Measurements from ENCODE around the gene TTC8. TPM values are rescaled to one million over a fixed set of nuclear protein-coding genes. Genes with fewer than 3 reads are reported as not detected.
A peak's percentile ranks its signal among the peaks of the same experiment; 100 is the strongest.
"Not testable (repeated sequence)": the region's sequence is repeated elsewhere in the genome, so short reads cannot be mapped to it uniquely, and the experiment has no call there.

The TTC8 gene
- total RNA-seq, 1 donor from 2014 or later = 55.8 TPM

DNA sequence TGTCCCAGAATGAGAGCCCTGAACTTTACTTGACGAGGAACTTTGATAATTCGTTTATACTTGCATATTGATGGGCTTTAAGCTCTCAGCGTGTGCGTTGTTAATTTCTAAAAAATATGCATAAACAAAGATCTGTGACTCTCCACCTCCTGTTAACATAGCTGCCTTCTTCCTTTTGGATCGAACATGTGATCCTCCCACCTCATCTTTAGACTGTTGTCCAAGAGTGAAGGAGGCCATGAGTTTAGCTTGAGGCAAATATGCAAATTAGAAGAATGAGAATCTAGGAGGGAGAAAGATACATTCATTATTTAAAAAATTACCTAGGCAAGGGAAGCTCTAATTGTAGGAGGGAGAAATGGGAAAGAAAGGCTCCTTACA lies 617 bp downstream of the TTC8 start:
- DNase-seq (ENCODE audit: low read depth) = no peak

DNA sequence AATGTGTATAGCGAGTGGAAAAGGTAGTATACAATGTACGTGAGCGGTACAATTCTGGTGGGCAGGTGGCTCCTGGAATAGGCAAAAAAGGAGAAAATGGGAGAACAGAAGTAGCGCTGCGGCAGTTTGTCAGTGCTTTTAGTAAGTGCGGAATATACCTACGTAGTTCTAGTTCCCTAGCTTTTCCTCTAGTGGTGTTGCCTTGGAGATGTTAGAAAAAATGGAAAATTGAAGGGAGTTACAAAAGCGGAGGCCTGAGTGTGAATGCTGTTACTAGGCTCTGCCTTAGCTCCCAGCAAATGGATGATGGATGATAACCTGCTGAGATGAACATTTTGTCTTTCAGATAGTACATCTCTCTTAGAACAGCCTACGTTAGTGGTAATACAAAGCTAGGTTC lies 1.1 kb downstream of the TTC8 start:
- DNase-seq (ENCODE audit: low read depth) = no peak

- DNase-seq (ENCODE audit: low read depth) = no peak
These were observed 4.7 kb downstream of the TTC8 start for GRCh38 chr14:88829188-88829587.

GRCh38 chr14:88829685-88830302 lies 5.3 kb downstream of the TTC8 start:
- no peak for DNase-seq (ENCODE audit: low read depth)

GRCh38 chr14:88831284-88831683 lies 6.8 kb downstream of the TTC8 start:
- DNase-seq (ENCODE audit: low read depth) = peak; percentile 49

GRCh38 chr14:88834883-88835431 lies 10.5 kb downstream of the TTC8 start:
- DNase-seq (ENCODE audit: low read depth) = peak; percentile 61

DNA sequence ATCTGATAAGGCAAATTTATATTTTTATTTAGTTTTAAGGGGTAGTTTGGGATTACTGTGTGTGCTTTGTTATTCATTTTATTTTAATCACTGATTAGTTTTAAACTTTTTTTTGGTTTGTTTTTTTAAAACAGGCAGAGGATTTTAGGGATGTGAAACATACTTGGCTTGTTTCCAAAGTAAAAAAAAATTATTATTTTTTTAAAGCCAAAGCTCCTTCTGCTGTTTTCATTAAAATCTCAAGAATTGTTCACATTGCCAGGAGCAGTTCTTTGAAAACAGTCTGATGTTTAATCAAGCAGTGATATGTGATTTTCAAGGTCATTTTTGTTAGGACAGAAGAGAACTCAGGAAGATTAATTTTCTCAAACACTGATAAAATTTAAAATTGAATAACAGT lies 11.2 kb downstream of the TTC8 start:
- no peak for DNase-seq (ENCODE audit: low read depth)

DNA sequence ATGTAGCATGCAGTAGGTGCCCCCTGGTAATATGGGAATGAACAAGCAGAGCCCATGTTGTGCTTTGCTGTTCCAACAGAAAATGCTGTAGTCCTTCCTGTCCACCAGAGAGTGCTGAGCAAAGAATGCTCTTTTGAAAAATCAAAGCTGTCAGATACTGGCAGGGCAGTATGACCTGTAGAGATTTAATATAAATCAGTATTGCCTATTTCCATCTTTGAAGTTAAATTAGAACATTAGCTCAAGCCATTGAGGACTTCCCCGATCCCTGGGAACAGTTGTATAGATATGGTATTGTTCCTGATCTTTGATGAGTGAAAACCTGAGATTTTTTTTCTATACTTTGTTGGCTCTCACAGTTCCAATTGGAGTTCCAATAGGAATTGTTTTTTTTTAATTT lies 13.0 kb downstream of the TTC8 start:
- DNase-seq (ENCODE audit: low read depth) = no peak

DNA sequence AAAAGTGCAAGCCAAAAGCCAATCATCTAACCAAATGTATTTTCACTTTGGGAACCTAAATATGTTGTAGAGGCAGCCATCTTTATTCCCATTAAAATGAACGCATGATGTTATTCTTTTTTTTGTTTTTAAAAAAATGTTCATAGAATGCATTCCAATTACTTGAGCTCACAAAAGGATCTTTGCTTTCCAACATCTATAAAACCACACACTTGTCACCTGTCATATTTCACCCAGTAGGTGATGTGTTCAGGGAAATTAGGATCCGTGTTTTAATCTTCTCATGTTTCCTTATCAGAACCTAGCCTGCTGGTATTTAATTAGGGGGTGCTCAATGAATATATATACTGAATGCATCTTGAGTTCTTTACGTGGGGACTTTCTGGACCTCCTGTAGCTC lies 13.6 kb downstream of the TTC8 start:
- DNase-seq (ENCODE audit: low read depth) = no peak

- no peak for DNase-seq (ENCODE audit: low read depth)
These were observed 16.5 kb downstream of the TTC8 start for GRCh38 chr14:88840926-88841325.

DNA sequence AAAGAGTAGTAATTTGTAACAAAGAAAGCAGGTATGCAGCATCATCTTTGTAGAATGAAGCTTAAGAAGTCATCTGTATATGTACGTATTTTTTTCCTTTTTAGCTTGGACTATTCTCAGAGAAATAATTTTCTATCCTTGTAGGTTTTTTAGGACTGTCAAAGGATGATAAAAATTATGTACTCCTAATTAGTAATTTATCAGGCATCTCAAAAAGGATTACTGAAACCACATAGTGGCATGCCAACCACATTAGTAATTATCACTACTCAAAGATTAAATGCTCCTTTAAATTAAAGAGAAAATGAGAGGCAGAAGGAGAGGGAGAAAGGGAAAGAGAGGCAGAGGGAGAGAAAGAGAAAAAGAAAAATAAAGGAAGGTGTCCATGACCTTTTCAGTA lies 17.3 kb downstream of the TTC8 start:
- DNase-seq (ENCODE audit: low read depth) = no peak

DNA sequence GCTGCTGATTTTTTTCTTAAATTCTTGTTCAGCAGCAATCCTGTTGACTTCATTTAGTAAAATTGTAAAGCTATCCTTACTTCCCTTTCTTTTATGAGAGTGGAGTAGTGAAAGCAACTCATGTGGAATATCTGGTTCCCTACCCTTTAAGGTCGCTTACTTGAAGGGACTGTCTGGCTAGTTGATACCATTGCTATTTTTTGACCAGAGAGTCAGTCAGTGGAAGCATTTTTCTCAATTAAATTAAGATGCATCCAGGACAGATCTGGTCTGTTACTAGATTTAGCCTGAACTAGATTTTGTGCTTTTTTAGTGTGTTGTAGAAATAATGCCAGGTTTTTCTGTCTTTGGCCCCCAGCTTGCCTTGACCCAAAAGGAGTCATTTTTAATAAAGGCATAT lies 18.0 kb downstream of the TTC8 start:
- DNase-seq (ENCODE audit: low read depth) = no peak

GRCh38 chr14:88844980-88845491 lies 20.6 kb downstream of the TTC8 start:
- DNase-seq (ENCODE audit: low read depth) = no peak

- no peak for DNase-seq (ENCODE audit: low read depth)
These were observed 24.1 kb downstream of the TTC8 start for GRCh38 chr14:88848571-88848970.

DNA sequence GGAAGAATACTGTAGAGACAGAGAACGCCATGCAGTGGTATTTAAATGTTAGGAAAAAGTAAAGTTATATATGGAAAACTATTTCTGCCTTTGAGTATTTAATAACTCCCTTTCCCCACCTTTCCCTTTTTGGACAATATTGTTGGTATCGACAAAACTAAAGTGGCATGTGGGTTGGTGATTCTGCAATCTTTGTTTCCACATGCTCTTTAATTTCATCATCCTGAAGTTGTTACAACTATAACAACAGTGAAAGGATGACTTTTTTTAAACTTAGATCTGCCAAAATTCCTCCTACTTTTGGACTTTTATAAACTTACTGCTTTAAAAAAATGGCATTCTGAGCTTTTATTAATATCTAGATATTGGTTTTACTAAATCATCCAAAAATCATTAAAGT lies 25.3 kb downstream of the TTC8 start:
- no peak for DNase-seq (ENCODE audit: low read depth)

DNA sequence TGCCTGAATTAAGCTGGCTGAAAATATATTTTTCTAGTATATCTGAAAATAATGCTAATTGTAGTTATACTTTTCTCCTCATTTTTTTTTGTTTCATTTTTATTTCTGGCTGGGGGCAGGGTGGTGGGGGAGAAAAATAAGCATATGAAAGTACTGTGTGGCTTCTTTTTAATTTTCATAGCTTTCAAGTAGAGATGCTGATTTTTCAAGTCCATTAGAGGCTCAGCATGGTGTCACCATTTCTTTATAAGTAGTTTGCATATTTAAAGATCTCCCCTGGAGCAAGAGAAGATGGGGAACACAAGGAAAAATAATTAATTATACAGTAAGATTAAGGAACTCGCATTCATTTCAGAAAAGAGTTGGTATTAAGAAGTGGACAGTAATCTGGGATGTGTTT lies 27.1 kb downstream of the TTC8 start:
- DNase-seq (ENCODE audit: low read depth) = no peak

DNA sequence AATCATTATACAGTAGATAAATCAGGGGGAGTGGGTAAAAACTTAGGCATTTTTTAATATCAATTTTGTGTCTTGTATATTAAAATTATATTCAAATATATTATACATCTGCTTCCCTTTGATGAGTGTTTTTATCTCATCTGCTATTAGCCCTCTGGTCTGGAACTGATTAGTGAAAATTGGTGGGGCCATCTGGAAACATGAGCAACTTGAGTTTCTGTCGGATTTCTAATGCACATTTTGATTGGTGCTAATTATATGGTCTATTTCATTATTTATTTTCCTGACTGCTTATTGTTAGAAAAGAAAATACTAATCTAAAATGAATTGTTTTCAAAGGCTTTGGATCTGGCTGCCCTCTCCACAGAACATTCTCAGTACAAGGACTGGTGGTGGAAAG lies 28.2 kb downstream of the TTC8 start:
- no peak for DNase-seq (ENCODE audit: low read depth)

GRCh38 chr14:88853129-88853528 lies 28.7 kb downstream of the TTC8 start:
- DNase-seq (ENCODE audit: low read depth) = no peak

GRCh38 chr14:88856786-88857366 lies 32.4 kb downstream of the TTC8 start:
- no peak for DNase-seq (ENCODE audit: low read depth)

GRCh38 chr14:88857861-88858260 lies 33.4 kb downstream of the TTC8 start:
- DNase-seq (ENCODE audit: low read depth) = not testable (repeated sequence)

DNA sequence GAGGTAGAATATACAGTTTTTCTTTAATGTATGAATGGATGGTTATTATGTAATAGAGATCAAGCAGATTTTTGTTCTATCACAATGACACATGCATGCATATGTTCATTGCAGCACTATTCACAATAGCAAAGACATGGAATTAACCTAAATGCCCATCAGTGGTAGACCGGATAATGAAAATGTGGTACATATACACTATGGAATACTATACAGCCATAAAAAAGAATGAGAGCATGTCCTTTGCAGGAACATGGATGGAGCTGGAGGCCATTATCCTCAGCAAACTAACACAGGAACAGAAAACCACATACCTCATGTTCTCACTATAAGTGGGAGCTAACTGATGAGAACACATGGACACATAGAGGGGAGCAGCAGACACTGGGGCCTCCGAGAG lies 34.7 kb downstream of the TTC8 start:
- not testable (repeated sequence) for DNase-seq (ENCODE audit: low read depth)

GRCh38 chr14:88863167-88863566 lies 38.7 kb downstream of the TTC8 start:
- no peak for DNase-seq (ENCODE audit: low read depth)

DNA sequence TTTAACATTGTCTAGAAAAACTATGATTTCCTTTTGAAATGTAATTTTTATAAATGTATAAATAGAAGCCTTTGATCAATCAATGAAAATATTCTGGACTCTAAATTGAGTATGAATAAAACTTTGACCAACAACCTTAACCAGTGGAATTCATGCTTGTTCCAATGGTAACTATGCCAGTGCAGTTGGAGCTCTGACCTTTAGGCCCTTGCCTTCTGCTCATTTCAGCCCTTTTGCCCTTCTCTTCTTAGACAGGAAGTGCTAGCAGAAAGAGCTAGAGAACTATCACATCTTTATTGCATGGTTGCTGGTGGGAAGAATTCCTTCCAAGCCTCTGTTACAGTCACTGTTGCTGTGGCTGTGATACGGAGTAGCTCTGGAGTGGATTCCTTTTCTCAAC lies 39.7 kb downstream of the TTC8 start:
- no peak for DNase-seq (ENCODE audit: low read depth)

DNA sequence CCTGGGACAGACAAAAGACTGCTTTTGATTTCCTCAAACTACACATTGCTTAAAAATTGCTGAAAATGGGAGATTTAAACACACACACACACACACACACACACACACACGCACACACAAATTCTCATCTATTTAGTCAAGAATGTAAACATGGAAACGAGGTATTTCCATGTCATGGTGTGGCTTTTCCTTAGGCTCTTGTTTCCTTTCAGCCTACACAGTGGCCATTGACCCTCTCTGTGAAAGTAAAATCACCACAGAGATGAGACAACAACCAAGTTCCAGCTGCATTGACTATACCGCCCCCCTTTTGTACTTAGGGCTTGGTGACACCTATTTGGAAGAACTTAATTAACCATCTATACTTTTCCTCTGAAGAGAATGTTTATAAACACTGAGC lies 41.9 kb downstream of the TTC8 start:
- DNase-seq (ENCODE audit: low read depth) = no peak
